Dendritic cell treated with granulocyte-macrophage colony-stimulating factor and Interleukin-4, amounts not matched to agents 40 ng/mL and 50 ng/mL, for 4 days (primary cell): ENCODE data around the gene SPATA16.

ENCODE experiments used
- H3K27ac Mint-ChIP-seq: one replicate; pipeline ENCODE4 v1.8.0; 2022; ENCODE audit warnings: mild to moderate bottlenecking, mixed read lengths
- H3K27me3 Mint-ChIP-seq: one replicate; pipeline ENCODE4 v1.8.0; 2022; ENCODE audit warnings: mild to moderate bottlenecking, mixed read lengths
- H3K36me3 Mint-ChIP-seq: one replicate; pipeline ENCODE4 v1.8.0; 2022; ENCODE audit warnings: low read depth, mixed read lengths
- H3K4me1 Mint-ChIP-seq: one replicate; pipeline ENCODE4 v1.8.0; 2022; ENCODE audit warnings: low read depth, mixed read lengths
- H3K4me3 Mint-ChIP-seq: one replicate; pipeline ENCODE4 v1.8.0; 2022; ENCODE audit warnings: mild to moderate bottlenecking, moderate library complexity, mixed read lengths
- H3K9me3 Mint-ChIP-seq: one replicate; pipeline ENCODE4 v1.8.0; 2022; ENCODE audit warnings: mixed read lengths
- intact Hi-C: fragments of 100-400 bp; cut with micrococcal nuclease; formaldehyde crosslinking; loops from one replicate; pipeline ENCODE4 v1.15.0; 2022

Gene SPATA16

GRCh38 chr3:172924546-172924945 lies 216.5 kb downstream of the SPATA16 start:
- Mint-ChIP-seq H3K9me3 (no peaks in the 10 kb centered on the region), H3K4me1 (no peaks in the 10 kb centered on the region), H3K27me3 (no peaks in the 10 kb centered on the region), H3K27ac (no peak overlapping the region), H3K4me3 (no peak overlapping the region), H3K36me3 (no peaks in the 10 kb centered on the region)
- intact Hi-C loops = no loop called here

GRCh38 chr3:172919297-172919683 lies 221.7 kb downstream of the SPATA16 start:
- Mint-ChIP-seq H3K27ac (no peak overlapping the region), H3K4me1 (no peaks in the 10 kb centered on the region), H3K4me3 (no peak overlapping the region), H3K9me3 (no peaks in the 10 kb centered on the region), H3K36me3 (no peaks in the 10 kb centered on the region), H3K27me3 (no peaks in the 10 kb centered on the region)
- intact Hi-C loops = no loop called here

- no peaks in the 10 kb centered on the region for H3K36me3 Mint-ChIP-seq
- intact Hi-C loops = no loop called here
- H3K27me3 Mint-ChIP-seq = no peaks in the 10 kb centered on the region
- H3K4me1 Mint-ChIP-seq = no peaks in the 10 kb centered on the region
- no peak overlapping the region for H3K27ac Mint-ChIP-seq
- H3K4me3 Mint-ChIP-seq = no peak overlapping the region
- H3K9me3 Mint-ChIP-seq = no peaks in the 10 kb centered on the region
Observed at GRCh38 chr3:172918568-172919296, 222.3 kb downstream of the SPATA16 start.

- intact Hi-C loops = no loop called here
- H3K36me3 Mint-ChIP-seq = no peaks in the 10 kb centered on the region
- H3K27ac Mint-ChIP-seq = no peak overlapping the region
- H3K27me3 Mint-ChIP-seq = no peaks in the 10 kb centered on the region
- H3K9me3 Mint-ChIP-seq = no peaks in the 10 kb centered on the region
- no peak overlapping the region for H3K4me3 Mint-ChIP-seq
- H3K4me1 Mint-ChIP-seq = no peaks in the 10 kb centered on the region
Observed at GRCh38 chr3:172918165-172918564, 222.9 kb downstream of the SPATA16 start.

DNA sequence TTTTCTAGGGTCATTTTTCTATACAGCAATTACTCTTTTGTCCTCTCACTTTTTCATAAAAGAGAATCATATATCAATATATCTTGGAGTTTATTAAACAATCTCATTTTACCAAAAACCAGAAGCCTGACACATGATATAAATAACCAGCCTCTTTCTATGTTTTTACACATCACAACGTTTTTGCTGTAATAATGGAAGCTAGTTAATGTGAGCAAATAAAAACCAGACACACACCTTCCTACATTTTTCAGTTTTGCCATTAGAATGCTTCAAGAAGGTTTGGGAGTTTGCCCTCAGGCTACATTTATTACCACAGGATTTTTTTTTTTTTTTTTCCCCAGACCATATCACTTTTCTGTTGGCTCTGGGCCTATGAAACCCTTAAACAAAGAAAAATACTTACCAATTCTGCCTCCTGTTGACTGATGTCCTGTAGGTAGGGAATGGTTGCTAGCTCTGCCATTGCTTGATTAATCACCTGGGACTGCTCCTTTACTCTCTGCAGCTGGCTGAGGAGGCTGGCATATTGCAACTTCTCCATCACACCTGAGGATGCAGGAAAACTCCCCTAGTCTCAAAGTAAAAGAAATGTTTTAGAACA lies 225.0 kb downstream of the SPATA16 start:
- Mint-ChIP-seq H3K4me3 (no peak overlapping the region), H3K4me1 (no peaks in the 10 kb centered on the region), H3K27ac (no peak overlapping the region), H3K27me3 (no peaks in the 10 kb centered on the region), H3K9me3 (no peaks in the 10 kb centered on the region), H3K36me3 (no peaks in the 10 kb centered on the region)
- intact Hi-C loops = no loop called here

DNA sequence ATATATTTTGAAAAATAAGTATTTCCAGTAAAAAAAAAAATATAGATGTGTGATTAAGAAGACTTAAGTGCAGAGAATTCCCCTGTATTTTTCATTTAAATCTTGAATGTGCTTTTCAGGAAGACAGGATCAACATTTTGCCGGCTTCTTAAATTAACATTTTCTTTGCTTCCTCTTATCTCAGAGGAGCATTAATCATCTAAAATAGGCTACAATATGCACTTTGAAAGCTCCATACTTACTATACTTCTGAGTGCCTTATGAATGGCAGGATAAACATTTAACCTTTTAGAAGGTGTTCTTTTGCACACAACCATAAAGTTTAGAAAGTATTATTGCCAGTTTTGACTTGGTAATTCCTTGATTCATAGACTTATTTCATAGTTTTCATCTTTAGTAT lies 226.2 kb downstream of the SPATA16 start:
- Mint-ChIP-seq H3K9me3 (no peaks in the 10 kb centered on the region), H3K27ac (no peak overlapping the region), H3K36me3 (no peaks in the 10 kb centered on the region), H3K4me3 (no peak overlapping the region), H3K27me3 (no peaks in the 10 kb centered on the region), H3K4me1 (no peaks in the 10 kb centered on the region)
- intact Hi-C loops = no loop called here

- Mint-ChIP-seq H3K4me3 (no peak overlapping the region), H3K4me1 (no peaks in the 10 kb centered on the region), H3K27ac (no peak overlapping the region), H3K36me3 (no peaks in the 10 kb centered on the region), H3K9me3 (no peaks in the 10 kb centered on the region), H3K27me3 (no peaks in the 10 kb centered on the region)
- intact Hi-C loops = no loop called here
Observed at GRCh38 chr3:172913911-172914655, 227.0 kb downstream of the SPATA16 start.

- H3K27me3 Mint-ChIP-seq = no peaks in the 10 kb centered on the region
- no peak overlapping the region for H3K4me3 Mint-ChIP-seq
- H3K27ac Mint-ChIP-seq = no peak overlapping the region
- no peaks in the 10 kb centered on the region for H3K9me3 Mint-ChIP-seq
- H3K36me3 Mint-ChIP-seq = no peaks in the 10 kb centered on the region
- no peaks in the 10 kb centered on the region for H3K4me1 Mint-ChIP-seq
- intact Hi-C loops = no loop called here
Observed at GRCh38 chr3:172911142-172911541, 229.9 kb downstream of the SPATA16 start.

GRCh38 chr3:172908771-172909270 lies 232.2 kb downstream of the SPATA16 start:
- intact Hi-C loops = no loop called here
- H3K4me3 Mint-ChIP-seq = no peak overlapping the region
- no peak overlapping the region for H3K27ac Mint-ChIP-seq
- H3K9me3 Mint-ChIP-seq = no peaks in the 10 kb centered on the region
- H3K4me1 Mint-ChIP-seq = no peaks in the 10 kb centered on the region
- H3K36me3 Mint-ChIP-seq = no peaks in the 10 kb centered on the region
- H3K27me3 Mint-ChIP-seq = no peaks in the 10 kb centered on the region

DNA sequence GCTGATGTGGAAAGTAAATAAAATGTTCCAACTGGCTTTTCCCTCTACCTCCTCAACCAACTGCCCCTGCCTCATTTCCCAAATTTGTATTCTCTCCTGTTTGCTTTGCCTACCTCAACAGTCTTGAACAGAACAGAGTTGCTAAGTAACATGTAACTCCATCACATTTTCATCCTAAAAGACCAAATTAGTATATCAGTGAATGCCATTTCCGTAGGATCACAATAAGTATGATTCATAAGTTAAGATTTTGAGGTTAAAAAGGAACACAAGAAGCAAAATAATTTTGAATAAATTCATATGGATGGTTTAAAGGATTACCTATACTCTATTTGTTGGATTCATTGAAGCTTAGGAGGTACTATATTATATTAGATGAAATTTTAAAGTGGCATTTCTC lies 235.6 kb downstream of the SPATA16 start:
- no peaks in the 10 kb centered on the region for H3K27me3 Mint-ChIP-seq
- H3K9me3 Mint-ChIP-seq = no peaks in the 10 kb centered on the region
- H3K27ac Mint-ChIP-seq = no peak overlapping the region
- intact Hi-C loops = no loop called here
- no peaks in the 10 kb centered on the region for H3K4me1 Mint-ChIP-seq
- H3K4me3 Mint-ChIP-seq = no peak overlapping the region
- no peaks in the 10 kb centered on the region for H3K36me3 Mint-ChIP-seq

DNA sequence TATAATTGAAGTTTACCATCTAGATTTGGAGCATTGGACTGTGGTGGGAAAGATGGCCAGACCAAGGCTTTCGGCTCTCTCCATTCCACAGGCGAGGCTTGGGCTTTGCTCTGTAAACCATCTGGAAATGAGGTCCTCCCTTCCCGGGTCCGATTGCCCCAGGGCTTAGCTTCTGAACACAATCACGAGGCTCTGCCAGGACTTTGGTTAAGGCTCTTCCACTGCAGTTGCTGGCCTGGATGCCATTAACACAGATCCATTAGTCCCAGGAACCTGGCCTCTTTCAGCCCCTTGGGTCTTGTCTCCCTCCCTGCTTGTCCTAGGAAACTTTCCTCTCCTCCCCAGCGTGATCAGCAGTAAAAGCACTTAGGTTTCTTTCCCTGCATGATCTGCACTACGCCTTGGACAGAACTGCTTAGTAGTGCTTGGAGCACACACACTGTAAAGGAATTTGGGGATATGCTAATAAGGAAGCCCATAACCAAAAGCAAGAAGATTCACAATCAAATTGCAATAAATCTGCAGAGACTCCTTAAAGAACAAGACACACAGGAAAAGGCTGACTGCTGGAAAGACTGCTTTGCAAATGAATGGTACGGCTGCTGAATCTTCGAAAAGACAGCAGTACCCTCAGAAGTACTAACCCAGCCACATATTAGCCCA lies 236.2 kb downstream of the SPATA16 start:
- H3K4me1 Mint-ChIP-seq = no peaks in the 10 kb centered on the region
- H3K4me3 Mint-ChIP-seq = no peak overlapping the region
- intact Hi-C loops = no loop called here
- no peaks in the 10 kb centered on the region for H3K27me3 Mint-ChIP-seq
- H3K9me3 Mint-ChIP-seq = no peaks in the 10 kb centered on the region
- H3K36me3 Mint-ChIP-seq = no peaks in the 10 kb centered on the region
- H3K27ac Mint-ChIP-seq = no peak overlapping the region

GRCh38 chr3:172903642-172904320 lies 237.3 kb downstream of the SPATA16 start:
- intact Hi-C loops = no loop called here
- Mint-ChIP-seq H3K27me3 (no peaks in the 10 kb centered on the region), H3K36me3 (no peaks in the 10 kb centered on the region), H3K27ac (no peak overlapping the region), H3K4me1 (no peaks in the 10 kb centered on the region), H3K9me3 (no peaks in the 10 kb centered on the region), H3K4me3 (no peak overlapping the region)

GRCh38 chr3:172892158-172892557 lies 248.9 kb downstream of the SPATA16 start:
- Mint-ChIP-seq H3K36me3 (no peaks in the 10 kb centered on the region), H3K27me3 (no peaks in the 10 kb centered on the region), H3K4me1 (no peaks in the 10 kb centered on the region), H3K4me3 (no peak overlapping the region), H3K27ac (no peak overlapping the region), H3K9me3 (no peaks in the 10 kb centered on the region)
- intact Hi-C loops = no loop called here
